ENCODE data around the gene SLC31A2.

- TF ChIP-seq, protein P1, sequence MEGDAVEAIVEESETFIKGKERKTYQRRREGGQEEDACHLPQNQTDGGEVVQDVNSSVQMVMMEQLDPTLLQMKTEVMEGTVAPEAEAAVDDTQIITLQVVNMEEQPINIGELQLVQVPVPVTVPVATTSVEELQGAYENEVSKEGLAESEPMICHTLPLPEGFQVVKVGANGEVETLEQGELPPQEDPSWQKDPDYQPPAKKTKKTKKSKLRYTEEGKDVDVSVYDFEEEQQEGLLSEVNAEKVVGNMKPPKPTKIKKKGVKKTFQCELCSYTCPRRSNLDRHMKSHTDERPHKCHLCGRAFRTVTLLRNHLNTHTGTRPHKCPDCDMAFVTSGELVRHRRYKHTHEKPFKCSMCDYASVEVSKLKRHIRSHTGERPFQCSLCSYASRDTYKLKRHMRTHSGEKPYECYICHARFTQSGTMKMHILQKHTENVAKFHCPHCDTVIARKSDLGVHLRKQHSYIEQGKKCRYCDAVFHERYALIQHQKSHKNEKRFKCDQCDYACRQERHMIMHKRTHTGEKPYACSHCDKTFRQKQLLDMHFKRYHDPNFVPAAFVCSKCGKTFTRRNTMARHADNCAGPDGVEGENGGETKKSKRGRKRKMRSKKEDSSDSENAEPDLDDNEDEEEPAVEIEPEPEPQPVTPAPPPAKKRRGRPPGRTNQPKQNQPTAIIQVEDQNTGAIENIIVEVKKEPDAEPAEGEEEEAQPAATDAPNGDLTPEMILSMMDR (IDR thresholded peaks at IDR 0.05), result no peak
- no peak for TF ChIP-seq POLR2A (IDR thresholded peaks at IDR 0.05)
Observed at GRCh38 chr9:113152699-113153098, 1.9 kb downstream of the SLC31A2 start.
